Central memory CD4-positive, alpha-beta T cell (primary cell): ENCODE results near the gene SLC22A23.

Source experiments
- DNase-seq: peaks from one replicate; pipeline ENCODE4 v3.0.0; 2022

SLC22A23 gene

DNA sequence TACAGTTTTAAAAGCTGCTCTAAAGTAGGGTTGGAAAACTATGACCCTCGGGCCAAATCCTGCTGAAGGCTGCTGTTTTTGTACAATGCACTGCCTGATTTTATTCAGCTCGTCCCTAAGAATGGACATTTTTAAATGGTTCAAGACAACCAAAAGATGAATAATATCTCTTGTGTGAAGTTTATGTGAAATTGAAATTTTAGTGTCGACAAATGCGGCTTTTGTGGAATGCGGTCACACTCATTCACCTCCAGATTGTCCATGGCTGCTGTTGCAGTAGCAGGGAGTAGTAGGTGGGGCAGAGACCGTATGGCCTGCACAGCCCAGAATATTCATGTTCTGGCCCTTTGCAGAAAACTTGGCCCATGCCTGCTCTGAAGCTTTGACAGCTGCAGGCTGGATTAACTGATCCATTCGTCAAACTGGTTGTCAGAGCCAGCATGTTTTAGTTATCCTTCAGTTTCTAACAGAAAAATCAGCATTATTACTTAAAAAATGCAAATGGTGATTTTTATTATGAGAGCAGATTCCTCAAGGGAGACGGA lies 106.5 kb downstream of the SLC22A23 start:
- DNase-seq: no peak

GRCh38 chr6:3349388-3350251 lies 107.2 kb downstream of the SLC22A23 start:
- DNase-seq: no peak

- DNase-seq: no peak
Measured at GRCh38 chr6:3348821-3349220, 108.0 kb downstream of the SLC22A23 start.

DNA sequence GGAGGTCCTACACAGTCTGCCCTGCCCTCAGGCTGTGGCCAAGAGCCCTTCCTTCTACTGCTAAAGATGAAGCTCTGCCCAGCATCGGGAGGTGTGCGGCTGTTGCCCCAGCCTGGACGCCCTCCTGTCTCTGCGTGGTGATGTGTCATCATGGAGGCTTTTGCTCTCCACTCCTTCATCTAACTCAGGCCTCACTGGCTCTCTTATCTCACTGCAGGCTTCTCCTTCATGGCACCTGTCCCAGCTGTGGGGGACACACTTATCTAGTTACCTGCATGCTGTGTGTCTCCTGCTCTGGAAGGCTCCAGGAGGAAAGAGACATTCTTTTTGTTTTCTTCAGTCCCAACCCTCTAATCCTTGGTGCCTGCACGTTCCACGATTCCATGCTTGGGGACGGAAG lies 109.0 kb downstream of the SLC22A23 start:
- no peak for DNase-seq

DNA sequence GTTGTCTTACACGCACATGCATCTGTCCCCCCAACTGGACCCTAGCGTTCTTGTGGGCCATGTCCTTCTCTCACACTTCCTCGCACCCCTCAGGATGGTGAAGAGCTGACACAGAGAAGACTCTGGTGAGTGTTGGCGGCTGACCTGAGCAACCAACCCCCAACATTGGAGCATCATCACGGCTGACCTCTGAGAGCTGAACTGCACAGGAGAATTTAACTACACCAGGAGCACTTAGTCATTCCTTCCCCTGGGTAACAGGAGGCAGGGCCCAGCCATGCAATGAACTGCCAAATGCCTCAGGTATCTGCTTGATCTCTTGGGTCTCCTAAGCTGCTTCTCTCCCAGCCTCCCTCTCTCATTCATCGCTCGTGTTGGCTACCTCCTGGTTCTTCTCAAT lies 109.6 kb downstream of the SLC22A23 start:
- no peak for DNase-seq

GRCh38 chr6:3346476-3346875 lies 110.4 kb downstream of the SLC22A23 start:
- no peak for DNase-seq

- no peak for DNase-seq
Measured at GRCh38 chr6:3345836-3346235, 111.0 kb downstream of the SLC22A23 start.

GRCh38 chr6:3343089-3343883 lies 113.6 kb downstream of the SLC22A23 start:
- no peak for DNase-seq

DNA sequence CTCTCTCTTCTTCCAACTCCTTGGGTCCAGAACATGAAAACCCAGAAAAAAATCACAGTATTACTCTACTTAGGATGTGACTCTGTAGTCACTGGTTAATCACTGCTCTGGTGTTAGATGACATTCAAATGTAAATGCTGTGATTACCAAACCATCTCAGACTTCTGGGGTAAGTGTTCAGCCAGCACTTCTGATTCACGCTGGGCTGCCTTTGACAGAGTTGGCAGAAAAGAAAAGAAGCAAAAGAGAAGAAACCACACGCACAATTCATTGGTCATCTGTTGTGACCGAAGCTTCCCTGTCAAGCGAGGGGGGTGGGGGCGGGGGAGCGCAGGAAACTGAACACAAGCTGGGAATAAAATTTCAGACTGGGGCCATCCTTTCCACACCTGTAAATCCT lies 115.4 kb downstream of the SLC22A23 start:
- no peak for DNase-seq

DNA sequence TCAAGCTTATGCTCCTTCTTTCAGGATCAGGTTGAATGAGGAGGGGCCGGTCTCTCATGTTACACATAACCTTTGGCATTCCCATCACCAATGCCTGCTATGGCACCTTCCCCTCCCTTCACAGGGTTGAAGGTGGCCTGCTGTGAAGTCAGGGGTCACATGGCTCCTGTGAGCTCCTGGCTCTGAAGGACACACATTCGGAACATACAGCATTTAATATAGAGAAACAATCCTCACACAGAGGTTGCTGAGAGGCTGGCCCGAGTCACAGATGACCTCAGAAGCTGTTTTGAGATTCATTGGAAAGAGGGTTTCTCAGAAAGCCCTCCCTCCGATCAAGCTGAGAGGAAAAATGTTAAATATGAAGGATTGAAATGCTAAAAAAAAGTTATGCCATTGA lies 116.0 kb downstream of the SLC22A23 start:
- no peak for DNase-seq

DNA sequence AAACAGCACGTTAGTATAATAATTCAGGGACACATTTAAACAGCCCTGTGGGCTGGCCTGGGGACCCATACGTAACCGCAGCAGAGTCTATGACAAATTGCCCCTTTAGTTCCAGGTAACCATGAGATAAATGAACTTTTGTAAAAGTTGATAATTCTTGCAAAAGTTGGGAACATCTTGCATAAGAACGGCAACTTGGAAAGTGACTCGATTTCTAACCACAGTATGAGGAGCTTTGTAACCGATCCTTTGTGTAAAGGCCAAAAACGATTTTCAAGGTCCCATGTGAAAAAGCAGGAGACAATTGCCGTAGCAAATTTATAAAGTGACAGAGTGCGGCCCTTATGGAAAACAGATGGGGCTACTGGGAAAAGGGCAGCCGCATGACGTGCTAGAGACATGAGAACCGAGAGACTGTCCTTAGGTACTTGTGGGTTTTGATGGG lies 116.5 kb downstream of the SLC22A23 start:
- DNase-seq: no peak

- DNase-seq: no peak
Measured at GRCh38 chr6:3339811-3340210, 117.0 kb downstream of the SLC22A23 start.

DNA sequence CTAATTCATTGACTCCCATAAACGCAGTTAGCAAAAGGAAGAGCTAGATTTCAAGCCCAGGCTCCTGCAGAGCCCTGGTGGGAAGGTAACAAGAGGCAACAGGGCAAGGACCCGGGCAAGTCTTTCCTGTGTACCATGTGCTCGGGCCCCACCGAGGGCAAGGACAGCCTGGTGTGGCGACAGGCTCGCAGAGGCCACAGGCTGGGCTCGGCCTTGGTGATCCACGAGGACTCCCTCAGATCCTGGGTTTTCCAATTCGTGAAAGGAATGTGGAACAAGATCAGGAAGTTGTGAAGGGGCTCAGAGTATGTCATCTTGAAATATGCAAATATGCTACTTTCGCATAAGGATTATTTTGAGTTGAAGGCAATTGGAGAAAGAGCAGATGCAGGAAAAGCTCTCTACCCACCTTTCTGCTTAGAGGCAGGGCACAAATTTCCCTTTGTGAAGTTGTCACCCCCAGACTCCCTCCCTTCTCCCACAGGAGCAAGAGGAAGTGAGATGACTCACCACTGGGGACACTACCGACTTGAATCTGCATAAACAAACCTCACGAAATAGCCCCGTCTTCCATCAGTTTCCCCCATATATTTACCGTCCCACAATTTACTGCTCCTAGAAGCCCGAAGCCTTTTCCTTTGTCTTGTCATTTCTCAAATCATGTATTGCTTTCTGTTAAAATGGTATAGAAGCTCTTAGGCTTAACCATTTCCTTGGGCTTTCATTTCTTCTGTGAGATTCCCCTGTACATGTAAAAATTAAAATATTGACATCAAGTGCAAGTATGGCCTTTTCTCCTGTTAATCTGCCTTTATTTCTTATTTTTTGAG lies 119.1 kb downstream of the SLC22A23 start:
- DNase-seq: no peak

DNA sequence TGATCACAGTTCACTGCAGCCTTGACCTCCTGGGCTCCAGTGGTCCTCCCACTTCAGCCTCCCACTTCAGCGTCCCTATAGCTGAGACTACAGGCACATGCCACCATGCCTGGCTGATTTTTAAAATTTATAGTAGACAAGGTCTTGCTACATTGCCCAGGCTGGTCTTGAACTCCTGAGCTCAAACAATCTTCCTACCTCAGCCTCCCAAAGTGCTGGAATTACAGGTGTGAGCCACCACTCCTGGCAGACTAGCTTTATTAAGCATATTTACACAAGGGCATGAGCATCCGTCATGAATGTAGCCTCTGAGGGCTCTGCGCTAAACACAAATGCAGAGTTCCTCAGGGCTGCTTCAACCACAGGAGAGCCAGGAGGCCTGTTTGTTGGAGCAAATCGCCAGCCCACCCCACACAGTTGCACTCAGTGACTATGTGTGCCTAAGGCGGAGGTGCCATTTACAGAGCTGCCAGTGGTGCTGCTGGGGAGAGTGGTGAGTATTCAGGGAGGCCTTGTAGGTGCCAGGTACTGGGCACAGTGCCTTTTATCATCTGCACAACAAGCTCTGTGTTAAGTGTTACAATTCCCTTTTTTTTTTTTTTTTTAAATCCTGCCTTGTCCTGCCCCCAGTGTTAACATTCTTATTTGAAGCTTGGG lies 119.9 kb downstream of the SLC22A23 start:
- DNase-seq: no peak

DNA sequence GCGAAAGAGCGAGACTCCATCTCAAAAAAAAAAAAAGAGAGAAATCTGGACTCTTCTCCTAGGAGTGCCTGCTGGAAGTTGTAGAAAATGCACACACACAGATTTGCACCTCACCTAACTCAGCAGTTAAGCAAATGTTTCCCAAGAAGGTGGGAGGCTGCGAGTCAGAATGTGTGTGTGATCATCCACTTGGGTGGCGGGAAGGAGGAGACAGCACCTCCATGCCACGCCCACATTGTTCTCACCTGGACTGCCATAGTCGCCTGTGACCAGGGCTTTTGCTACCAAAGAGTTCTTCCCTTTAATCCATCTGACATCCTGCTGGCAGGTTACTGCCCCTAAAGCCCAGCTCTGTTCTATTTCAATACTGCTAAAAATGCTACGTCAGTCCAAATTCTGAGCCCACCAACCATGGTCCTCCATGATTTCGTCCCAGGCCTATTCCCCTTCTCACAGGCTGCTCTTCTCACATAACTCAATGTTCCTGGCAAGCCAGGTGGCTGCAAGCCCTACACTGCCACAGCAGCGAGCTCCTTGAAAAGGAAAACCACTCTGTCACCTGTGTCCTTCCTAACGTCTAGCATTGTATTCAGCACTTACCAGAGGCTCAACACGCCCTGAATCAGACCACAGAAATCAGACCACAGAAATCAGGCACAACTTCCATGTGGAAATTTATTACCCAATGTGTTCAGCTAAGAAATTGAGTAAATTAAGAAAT lies 120.6 kb downstream of the SLC22A23 start:
- no peak for DNase-seq

DNA sequence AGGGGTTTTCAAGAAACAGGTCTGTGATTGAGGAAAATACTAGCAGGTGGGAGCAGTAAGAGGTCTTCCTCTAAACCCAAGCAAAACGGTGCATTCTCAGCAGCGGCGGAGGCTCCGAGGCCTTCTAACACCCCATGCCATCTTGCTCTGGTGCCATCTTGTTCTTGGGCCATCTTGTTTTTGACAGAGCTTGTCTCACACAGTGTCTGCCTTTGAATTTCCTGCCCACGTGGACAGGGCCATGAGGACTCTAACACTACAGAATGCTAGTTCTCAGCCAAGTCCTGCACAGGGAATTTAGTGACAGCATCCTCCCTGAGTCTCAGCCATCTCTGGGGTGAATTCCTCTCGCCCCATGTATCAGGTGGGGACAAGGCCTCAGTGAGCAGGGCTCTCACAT lies 121.7 kb downstream of the SLC22A23 start:
- DNase-seq: no peak

DNA sequence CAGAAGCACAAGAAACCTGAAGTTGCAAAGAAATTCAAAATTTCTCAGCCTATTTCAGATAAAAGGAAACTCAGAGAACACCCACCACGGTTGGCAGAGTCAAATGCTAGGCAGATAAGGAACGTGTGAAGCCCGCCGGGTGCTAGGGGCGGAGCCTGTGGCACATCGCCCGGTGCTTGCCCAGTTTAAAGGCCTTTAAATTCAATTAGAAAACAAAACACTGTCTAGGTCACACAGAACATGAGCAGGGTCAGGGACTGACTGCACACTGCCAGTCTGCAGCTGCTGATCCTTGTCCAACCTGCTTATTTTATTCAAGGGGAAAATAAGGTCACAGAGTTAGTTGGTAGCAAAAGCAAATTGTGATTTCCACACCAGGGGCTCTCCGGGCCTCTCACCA lies 122.3 kb downstream of the SLC22A23 start:
- no peak for DNase-seq

- no peak for DNase-seq
Measured at GRCh38 chr6:3333263-3333662, 123.6 kb downstream of the SLC22A23 start.

DNA sequence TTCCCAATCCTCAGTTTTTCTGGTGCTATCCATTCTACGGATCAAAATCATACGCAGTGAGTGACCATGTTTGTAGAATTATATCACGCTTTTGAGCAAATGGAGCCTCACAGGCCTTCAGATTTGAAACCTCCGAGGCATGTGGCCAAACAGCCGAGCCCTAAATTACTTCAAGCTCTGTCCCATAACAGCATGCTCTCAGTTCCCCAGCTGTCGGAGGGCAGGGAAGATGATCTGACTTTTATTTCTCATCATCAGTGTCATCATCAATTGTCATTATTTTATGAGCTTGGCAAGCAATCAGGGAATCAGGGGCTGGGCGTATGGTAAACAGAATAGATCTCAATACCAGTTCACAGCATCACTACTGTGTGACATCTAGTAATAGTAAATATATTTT lies 124.9 kb downstream of the SLC22A23 start:
- no peak for DNase-seq

DNA sequence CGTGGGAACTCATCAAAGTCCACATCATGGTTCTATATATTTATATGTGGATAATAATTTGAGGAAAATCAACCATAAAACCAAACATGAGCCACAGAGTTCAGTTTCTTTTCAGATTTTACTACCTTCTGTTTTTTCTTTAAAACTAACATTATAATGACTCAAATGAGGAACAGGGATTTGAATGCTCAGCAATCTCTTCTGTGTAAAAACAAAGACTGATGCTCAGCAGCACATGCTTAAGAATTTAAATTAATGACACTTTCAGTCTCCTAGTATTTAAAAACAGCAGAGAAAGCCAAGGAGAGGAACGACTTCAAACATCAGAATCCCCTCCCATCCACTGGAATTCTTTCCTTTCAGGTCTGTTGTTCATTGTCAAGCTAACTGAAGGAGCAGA lies 125.4 kb downstream of the SLC22A23 start:
- no peak for DNase-seq

DNA sequence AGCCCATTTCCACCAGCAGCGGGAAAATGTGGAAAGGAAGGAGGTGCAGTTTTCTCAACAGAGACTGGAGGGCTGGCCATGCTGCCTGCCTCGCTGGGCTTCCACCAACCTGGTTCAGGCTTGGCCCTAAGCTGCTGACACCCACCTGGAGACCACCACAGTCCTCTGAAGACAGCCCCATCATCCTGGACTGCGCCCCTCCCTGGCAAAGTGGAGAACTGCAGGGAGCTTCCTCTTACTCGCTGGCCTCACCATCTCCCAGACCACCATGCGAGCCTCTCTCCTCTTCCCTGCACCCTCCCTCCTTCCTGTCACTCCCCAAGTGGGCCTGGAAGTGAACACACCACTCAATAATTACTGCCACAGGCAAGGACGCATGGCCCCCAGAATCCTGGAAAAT lies 126.7 kb downstream of the SLC22A23 start:
- no peak for DNase-seq
